ENCODE data around the gene FBXW11. TPM values are rescaled to one million over a fixed set of nuclear protein-coding genes. Genes with fewer than 3 reads are reported as not detected.

The FBXW11 gene
- total and polyA plus RNA-seq, 2 of the 13 experiments (the other 11 are each of a cell fraction or from before 2014, with no cell fraction given), result 31.7 to 53.6 TPM

- TF ChIP-seq TP53 (CRISPR knock-in tag; conservative IDR thresholded peaks at IDR 0.05) (no peak), ZFY (CRISPR knock-in tag; IDR thresholded peaks at IDR 0.05) (peak; percentile 94), CEBPZ (IDR thresholded peaks at IDR 0.05; ENCODE audit: low read length) (no peak), FOXO4 (CRISPR knock-in tag; conservative IDR thresholded peaks at IDR 0.05) (no peak), KAT8 (CRISPR knock-in tag; IDR thresholded peaks at IDR 0.05) (peak; percentile 90), MATR3 (CRISPR knock-in tag; IDR thresholded peaks at IDR 0.05) (no peak), SMC3 (IDR thresholded peaks at IDR 0.05; ENCODE audit: low read length) (no peak), MYPOP (CRISPR knock-in tag; IDR thresholded peaks at IDR 0.05) (peak; percentile 52; the same call in 1 of the 2 replicates), NCOA1 (CRISPR knock-in tag; IDR thresholded peaks at IDR 0.05) (no peak), JARID2 (CRISPR knock-in tag; IDR thresholded peaks at IDR 0.05; ENCODE audit: insufficient replicate concordance) (no peak), XRCC5 (optimal IDR thresholded peaks at IDR 0.05; ENCODE audit: low read length) (peak; percentile 52), KMT2A (CRISPR knock-in tag; IDR thresholded peaks at IDR 0.05) (peak; percentile 79), AHDC1 (CRISPR knock-in tag; IDR thresholded peaks at IDR 0.05; ENCODE audit: borderline replicate concordance) (0 out of 2 replicates have a peak, but pooled peaks have one; percentile 36), ZNF17 (CRISPR knock-in tag; IDR thresholded peaks at IDR 0.05) (no peak), MTA3 (CRISPR knock-in tag; IDR thresholded peaks at IDR 0.05) (no peak), MED8 (CRISPR knock-in tag; IDR thresholded peaks at IDR 0.05; ENCODE audit: insufficient replicate concordance) (peak; percentile 49), ZNF616 (CRISPR knock-in tag; IDR thresholded peaks at IDR 0.05; ENCODE audit: low read depth) (no peak), ZNF567 (CRISPR knock-in tag; IDR thresholded peaks at IDR 0.05; ENCODE audit: borderline replicate concordance) (peak; percentile 80; the same call in 1 of the 2 replicates)
Observed at GRCh38 chr5:172006321-172007174, at the start of gene FBXW11 (continued).

All from HepG2 (cell line).